Nucleus accumbens (tissue), 56 donors: ENCODE measurements around the gene MGLL.

Experiments used
- DNase-seq, 56 donors: peaks; one replicate each; lab custom pipeline; 2025; lab: John Stamatoyannopoulos, UW

Gene MGLL

GRCh38 chr3:127762077-127762786 lies 60.1 kb downstream of the MGLL start:
- DNase-seq = peak in 34 of 56 donors; percentile 7 to 67 (median 27)

- peak in 16 of 56 donors; percentile 9 to 54 (median 23) for DNase-seq
These were observed 60.9 kb downstream of the MGLL start for GRCh38 chr3:127761441-127761801.

- peak in 1 of 56 donors; percentile 20 for DNase-seq
These were observed 61.4 kb downstream of the MGLL start for GRCh38 chr3:127760791-127761440.

- peak in 15 of 56 donors; percentile 7 to 43 (median 20) for DNase-seq
These were observed 62.0 kb downstream of the MGLL start for GRCh38 chr3:127760361-127760760.

DNA sequence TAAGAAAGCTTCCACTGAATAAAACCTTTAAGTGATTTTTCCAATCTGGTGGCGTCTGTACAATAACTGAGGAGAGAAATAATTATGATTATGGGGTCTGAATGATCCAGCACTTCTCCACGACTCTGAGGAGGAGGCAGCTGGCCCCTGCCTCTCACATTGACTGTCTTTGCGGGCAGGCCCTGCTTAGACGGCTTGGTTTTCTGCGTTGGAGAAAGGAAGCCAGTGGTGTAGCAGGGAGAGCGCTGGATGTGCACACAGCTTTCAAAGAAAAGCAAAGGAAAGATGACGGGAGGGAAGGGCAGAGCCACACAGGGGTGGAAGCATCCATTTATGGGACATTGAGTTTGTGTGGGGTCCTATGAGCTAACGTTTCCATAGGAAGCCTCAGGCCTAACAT lies 62.5 kb downstream of the MGLL start:
- no peak for DNase-seq

DNA sequence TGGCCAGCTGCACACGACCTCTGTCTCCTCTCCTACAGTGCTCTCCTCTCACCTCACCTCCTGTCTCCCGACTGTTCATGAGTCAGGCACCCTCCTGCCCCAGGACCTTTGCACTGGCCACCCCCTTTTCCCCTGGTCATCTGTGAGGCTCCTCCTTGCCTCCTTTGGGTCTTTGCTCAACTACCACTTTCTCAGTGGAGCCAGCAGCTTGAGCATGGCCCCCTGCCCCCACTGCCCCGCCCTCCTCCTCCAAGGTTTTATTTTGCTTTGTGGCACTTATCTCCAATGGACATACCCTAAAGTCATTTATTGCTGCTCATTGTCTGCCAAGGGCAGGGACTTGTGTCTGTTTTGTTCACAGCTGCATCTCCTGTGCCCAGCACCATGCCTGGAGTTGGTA lies 64.3 kb downstream of the MGLL start:
- DNase-seq = no peak

DNA sequence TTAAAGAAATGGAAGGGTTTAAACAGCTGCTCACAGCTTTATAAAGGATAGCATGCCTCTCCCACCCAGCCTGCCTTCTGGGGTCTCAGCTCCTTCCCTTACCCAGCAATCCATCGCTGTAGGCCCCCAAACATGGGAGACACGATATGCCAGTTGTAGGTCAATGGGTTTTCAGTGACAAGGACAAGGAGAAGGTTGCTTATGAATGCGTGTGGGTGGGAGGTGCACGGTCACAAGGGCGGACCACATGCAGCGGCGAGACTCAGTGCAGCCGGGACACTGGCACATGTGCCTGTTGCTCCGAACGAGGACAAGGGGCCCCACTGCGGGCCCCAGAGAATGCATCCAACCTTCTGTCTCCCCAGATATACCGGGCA lies 67.0 kb downstream of the MGLL start:
- DNase-seq = no peak

DNA sequence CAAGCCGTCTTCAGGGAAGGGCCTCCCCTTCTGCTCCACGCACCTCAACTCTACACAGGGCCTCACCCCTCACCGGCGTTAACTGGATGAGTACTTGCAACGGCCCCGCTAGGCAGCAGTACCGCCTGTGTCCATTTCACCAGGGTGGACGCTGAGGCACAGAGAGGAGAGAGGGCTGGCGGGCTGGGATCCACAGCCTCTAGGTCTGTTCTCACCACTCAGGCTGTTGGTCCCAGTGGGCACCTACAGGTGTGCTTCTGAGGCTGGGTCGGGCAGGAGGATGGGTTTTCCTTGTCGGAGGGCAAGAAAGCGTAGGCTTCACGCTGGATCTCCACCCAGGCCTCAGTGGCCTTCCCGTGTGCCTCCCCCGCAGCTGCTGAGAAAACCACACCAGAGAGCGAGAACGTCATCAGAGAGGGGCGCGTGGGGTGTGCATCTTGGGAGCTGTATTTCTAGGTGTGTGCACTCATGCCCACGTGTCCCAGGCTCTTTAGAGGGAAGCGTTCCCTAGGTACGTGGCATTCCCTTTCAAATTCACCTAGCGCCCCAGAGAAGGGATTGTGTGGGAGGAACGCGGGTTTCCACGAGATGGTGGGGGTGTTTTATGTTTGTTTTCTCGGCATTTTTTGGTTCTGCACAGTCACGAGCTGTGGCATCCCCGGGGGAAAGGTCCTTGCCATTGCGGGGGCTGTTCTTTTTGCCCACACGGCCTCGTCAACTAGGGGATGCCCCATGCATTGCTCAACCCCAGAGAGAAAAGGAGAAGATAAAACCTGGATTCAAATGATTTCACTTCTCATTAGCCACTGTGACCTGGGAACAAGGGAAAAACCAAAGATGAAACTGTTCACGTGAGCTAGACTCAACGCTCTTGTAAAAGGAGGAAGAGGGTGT lies 67.7 kb downstream of the MGLL start:
- DNase-seq = peak in 38 of 56 donors; percentile 18 to 87 (median 58)

- DNase-seq = peak in 1 of 56 donors; percentile 47
These were observed 68.4 kb downstream of the MGLL start for GRCh38 chr3:127753898-127754410.

DNA sequence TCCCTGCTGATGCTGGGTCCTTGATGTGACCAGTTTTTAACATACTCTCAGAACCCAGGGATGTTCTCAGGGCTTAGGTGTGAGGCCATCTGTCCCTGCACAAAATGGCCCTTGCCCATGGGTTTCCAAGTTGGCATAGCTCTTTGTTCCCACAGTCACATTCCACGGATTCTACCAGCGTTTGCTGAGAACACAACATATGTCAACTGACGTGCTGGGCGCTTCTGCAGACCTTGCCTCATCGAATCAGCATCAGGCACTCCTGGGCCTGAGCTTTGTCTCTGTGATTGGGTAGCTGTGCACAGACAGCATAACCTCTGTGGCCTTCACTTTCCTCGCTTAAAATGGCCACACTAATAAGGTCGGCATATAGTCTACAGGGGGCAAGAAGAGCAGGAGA lies 69.0 kb downstream of the MGLL start:
- DNase-seq = no peak

- no peak for DNase-seq
These were observed 70.5 kb downstream of the MGLL start for GRCh38 chr3:127751782-127752181.

GRCh38 chr3:127751163-127751621 lies 71.1 kb downstream of the MGLL start:
- DNase-seq = no peak

DNA sequence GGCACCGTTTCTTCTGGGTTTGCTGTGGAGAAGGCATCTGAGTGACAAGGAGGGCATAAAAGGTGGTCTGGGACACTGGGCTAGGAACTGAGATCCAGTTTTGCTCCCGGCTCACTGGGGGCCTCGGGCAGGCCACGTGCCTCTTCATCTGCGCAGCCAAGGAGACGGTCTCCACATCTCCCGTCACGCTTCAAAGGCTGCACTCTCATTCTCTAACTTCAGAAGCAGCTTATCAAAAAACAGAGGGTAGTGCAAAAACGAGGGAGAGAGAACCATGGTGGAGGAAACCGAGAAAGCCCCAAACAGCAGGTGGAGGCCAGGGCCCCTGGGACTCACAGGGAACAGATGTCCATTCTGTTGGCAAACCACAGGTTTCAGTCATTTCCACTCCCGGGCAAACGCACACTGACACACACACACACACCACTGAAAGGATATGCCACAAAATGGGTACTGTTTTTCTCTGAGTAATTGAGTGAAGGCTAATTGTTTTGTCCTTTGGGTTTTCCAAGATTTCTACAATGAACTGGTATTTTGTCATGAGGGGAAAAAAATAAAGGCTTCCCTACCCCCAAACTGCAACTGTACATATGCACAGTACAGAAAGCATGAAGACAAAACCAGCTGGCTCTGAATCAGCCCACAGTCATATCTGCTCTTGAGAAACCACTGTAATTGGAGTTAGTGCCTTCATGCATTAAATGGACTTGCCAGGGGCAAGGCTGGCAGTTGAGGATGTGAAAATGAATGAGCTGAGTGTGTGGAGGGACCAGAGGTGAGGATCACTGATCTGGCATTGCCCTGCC lies 71.9 kb downstream of the MGLL start:
- no peak for DNase-seq

DNA sequence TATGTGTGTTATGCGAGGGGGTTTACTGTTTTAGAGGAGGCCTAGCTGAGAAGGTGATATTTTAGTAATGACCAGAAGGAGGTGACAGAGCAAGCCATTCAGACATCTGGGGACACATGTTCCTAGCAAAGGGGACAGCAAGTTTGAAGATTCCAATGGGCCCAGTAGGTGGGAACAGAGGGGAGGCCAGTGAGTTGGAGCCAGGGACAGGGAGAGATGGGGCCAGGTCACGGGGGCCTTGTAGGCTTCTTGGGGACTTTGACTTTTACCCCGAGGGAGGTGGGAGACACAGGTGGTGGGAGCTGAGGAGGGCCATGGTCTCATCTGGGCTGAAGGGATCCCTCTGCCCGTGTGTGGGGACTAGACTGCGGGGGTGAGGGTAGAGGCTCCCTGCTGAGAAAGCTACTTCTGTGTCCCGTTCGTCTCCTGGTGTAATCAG lies 72.5 kb downstream of the MGLL start:
- no peak for DNase-seq

DNA sequence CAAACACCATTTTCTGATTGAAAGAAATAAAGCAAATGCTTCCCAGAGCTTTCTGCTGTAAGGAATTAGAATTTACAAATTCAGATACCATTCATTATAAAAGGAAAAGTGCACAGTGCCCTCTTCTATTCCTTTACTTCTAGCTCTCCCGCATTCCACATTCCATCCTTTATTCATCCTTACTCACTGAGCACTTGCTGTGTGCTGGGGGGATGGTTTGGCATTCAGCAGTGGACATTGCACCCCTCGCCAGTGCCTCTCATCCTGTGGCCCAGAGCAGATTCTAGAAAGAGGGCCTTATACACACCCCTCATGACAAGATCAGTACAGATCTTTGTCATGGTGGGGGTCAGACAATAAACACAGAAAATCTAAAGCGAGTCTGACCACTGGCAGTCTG lies 73.0 kb downstream of the MGLL start:
- DNase-seq = no peak

DNA sequence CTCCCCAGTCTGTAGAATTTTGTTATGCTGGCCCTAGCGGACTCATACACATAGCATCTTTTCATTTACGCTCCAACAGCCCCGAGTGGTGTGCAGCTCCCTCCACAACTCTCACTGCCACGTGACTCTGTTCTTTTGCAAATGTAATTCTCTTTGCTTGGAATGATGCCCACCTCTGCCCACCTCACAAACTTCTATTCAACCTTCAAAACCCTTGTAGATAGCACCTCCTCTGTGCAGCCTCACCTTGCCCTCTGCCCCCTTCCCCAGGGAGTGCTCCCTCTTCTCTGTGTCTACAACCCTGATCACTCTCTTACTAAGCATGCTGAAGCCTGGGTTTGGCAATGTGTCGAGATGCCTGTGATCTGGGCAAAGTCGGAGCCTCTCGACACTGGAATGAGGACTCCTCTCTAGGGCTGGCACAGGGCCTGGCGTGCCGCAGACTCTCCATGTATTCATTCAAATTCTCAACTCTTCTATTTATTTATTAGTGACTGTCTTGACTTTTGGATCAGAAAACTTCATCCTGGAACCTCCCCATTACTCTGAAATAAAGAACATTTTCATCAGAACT lies 73.5 kb downstream of the MGLL start:
- DNase-seq = peak in 5 of 56 donors; percentile 10 to 39 (median 26)

GRCh38 chr3:127747751-127748521 lies 74.4 kb downstream of the MGLL start:
- peak in 13 of 56 donors; percentile 13 to 63 (median 25) for DNase-seq

DNA sequence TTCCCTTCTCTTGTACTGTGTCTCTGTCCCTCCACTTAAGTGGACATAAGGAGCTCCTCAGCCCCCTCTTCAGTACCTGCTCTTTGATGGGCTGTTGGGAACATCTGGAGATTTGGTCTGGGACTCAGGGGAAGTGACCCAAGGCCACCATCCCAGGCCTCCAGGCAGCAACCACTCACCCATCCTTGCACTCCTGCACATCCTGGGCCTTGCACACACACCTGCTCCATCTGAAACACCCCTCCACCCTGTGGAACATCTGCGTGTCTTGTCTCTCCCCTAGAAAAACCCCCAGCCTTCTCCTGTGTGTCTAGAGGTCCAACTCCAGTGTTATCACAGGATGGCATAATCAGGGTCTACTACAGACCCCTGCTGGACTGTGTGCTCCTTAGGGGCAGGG lies 75.2 kb downstream of the MGLL start:
- no peak for DNase-seq
